Measurements from ENCODE around the gene LONP1. TPM values are rescaled to one million over a fixed set of nuclear protein-coding genes. Genes with fewer than 3 reads are reported as not detected.

LONP1 gene
- total RNA-seq, 2 experiments from 2014 or later: 134 to 141 TPM

DNA sequence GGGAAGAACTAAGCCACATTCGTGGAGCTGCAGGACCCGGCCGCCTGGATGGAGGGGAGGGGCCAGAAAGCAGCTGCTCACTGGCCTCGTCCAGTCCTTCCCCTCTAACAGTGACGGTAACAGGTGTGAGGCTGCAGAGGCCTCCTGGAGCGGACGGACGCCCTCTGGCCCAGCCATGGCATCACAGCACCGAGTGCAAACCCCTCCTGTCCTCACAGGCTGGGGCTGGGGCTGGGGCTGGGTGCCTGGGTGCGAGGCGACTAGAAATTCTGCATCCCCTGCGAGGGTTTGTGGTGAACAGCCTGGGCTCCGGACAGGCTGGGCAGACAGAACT lies 43.2 kb downstream of the LONP1 start:
- CTCF ChIA-PET: interaction anchor here (1.1 kb wide), 1 partner anchor 36 kb away, joined by 3 read pairs; no protein-coding TSS in a partner anchor
- no peak for ATAC-seq
- no peak overlapping the region for H3K27ac Mint-ChIP-seq
- H3K27me3 Mint-ChIP-seq: no peaks in the 10 kb centered on the region
- DNase-seq: no peak
- peaks cover 18% of the 10 kb centered on the region for H3K4me1 Mint-ChIP-seq
- H3K9me3 Mint-ChIP-seq (ENCODE audit: low read depth): no peaks in the 10 kb centered on the region
- H3K36me3 Mint-ChIP-seq: peaks cover 11% of the 10 kb centered on the region
- H3K4me3 Mint-ChIP-seq: no peak overlapping the region

DNA sequence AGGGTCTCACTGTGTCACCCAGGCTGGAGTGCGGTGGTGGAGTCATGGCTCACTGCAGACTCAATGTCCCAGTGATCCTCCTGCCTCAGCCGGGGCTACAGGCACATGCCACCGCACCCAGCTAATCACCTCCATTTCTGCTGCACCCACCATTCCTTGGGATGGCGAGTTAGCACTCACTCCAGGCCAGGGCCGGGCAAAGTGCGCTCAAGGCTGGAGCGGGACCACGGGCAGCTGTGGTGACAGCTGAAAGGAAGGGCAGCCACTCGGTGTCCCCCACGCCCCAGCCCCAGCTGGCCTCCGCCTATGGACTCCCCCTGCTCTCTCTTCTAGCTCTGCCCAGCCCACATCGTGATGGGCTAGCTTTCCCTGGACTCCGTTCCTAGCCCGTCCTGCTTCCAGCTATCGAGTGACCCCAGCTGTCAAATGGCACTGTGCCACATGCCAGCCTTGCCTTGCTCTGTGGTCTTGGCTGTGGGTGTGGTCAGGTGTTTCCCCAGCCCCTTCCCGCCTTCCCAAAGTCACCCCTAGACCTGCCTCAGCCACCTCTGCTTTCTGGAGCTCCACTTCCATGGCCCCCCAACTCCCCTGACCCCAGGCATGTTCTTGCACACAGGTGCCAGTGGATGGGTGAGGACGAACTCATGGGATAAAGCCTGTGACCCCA lies 43.7 kb downstream of the LONP1 start:
- DNase-seq (no peak), ATAC-seq (no peak)
- peaks cover 12% of the 10 kb centered on the region for H3K36me3 Mint-ChIP-seq
- H3K9me3 Mint-ChIP-seq (ENCODE audit: low read depth): no peaks in the 10 kb centered on the region
- H3K27me3 Mint-ChIP-seq: no peaks in the 10 kb centered on the region
- no peak overlapping the region for H3K27ac Mint-ChIP-seq
- no peak overlapping the region for H3K4me3 Mint-ChIP-seq
- CTCF ChIA-PET: interaction anchor here (1.1 to 1.2 kb wide), 2 partner anchors 35 to 128 kb away, joined by 3 read pairs; partner anchors contain the start of gene NRTN
- H3K4me1 Mint-ChIP-seq: peaks cover 14% of the 10 kb centered on the region

DNA sequence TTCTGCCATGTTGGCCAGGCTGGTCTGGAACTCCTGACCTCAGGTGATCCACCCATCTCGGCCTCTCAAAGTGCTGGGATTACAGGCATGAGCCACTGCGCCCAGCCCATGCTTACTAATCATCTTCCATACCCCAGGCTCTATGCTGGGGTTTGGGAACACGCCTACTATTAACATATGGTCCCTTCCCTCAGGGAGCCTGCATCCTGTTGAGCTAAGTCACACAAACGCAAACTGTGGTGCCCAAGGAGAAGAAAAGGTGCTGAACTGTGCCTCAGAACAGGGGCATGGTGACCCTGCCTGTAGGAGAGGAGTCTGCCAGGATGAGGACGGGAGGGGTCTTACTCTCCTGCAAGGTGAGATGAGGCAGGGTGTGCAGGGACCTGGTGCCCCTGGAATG lies 45.2 kb downstream of the LONP1 start:
- CTCF ChIA-PET: interaction anchor here (1.2 kb wide), 1 partner anchor 10 kb away, joined by 3 read pairs; no protein-coding TSS in a partner anchor
- peaks cover 13% of the 10 kb centered on the region for H3K36me3 Mint-ChIP-seq
- no peaks in the 10 kb centered on the region for H3K27me3 Mint-ChIP-seq
- no peaks in the 10 kb centered on the region for H3K9me3 Mint-ChIP-seq (ENCODE audit: low read depth)
- H3K4me3 Mint-ChIP-seq: no peak overlapping the region
- peaks cover 13% of the 10 kb centered on the region for H3K4me1 Mint-ChIP-seq
- H3K27ac Mint-ChIP-seq: no peak overlapping the region
- ATAC-seq (no peak), DNase-seq (no peak)

DNA sequence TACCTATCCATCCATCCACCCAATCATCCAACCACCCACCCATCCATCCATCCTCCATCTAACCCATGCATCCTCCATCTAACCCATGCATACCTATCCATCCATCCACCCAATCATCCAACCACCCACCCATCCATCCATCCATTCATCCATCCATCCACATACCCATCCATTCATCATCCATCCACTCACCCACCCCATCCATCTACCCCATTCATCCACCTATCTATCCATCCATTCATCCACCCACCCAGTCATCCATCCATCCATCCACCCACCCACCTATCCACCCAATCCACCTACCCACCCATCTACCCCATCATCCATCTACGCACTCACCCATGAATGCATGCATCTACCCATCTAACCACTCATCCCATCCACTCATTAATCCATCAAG lies 46.2 kb downstream of the LONP1 start:
- H3K9me3 Mint-ChIP-seq (ENCODE audit: low read depth): no peaks in the 10 kb centered on the region
- H3K27ac Mint-ChIP-seq: no peak overlapping the region
- H3K4me1 Mint-ChIP-seq: peaks cover 8% of the 10 kb centered on the region
- H3K4me3 Mint-ChIP-seq: no peak overlapping the region
- peaks cover 20% of the 10 kb centered on the region for H3K36me3 Mint-ChIP-seq
- CTCF ChIA-PET: no interaction called here
- H3K27me3 Mint-ChIP-seq: no peaks in the 10 kb centered on the region
- no peak for DNase-seq
- ATAC-seq: no peak

DNA sequence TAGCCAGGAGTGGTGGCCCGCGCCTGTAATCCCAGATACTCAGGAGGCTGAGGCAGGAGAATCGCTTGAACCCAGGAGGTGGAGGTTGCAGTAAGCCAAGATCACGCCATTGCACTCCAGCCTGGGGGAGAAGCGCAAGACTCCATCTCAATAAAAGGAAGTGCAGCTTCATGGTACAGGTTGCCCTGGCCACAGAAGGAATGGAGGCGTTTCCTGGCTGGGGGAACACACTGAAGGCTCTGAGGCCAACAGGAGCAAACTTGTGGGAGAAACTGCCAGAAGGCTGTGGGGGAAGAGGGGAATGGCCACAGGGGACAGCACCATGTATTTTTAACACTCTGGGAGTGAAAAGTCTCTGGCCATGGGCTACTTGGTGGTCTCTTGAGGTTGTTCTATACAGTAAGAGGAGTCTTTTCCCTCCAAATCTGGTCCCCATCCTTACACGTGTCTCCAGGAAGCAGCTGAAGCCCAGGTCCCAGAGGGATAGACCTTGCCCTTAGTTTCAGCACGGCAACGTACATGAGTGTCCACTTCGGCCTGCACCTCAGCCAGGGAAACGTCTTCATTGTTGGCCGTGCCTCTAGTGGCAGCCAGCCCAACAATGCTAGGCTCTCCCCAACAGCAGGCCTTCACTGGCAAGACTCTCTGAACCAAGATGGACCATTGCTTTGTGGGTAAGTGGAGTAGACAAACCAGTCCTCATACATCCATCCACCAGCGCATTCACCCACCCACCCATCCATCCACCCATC lies 47.1 kb downstream of the LONP1 start:
- Mint-ChIP-seq H3K27me3 (no peaks in the 10 kb centered on the region), H3K36me3 (peaks cover 22% of the 10 kb centered on the region), H3K4me3 (no peak overlapping the region), H3K27ac (no peak overlapping the region), H3K9me3 (ENCODE audit: low read depth) (no peaks in the 10 kb centered on the region), H3K4me1 (peaks cover 8% of the 10 kb centered on the region)
- DNase-seq (no peak), ATAC-seq (no peak)
- CTCF ChIA-PET: interaction anchor here (0.5 kb wide), 1 partner anchor 52 kb away, joined by 3 read pairs; no protein-coding TSS in a partner anchor

DNA sequence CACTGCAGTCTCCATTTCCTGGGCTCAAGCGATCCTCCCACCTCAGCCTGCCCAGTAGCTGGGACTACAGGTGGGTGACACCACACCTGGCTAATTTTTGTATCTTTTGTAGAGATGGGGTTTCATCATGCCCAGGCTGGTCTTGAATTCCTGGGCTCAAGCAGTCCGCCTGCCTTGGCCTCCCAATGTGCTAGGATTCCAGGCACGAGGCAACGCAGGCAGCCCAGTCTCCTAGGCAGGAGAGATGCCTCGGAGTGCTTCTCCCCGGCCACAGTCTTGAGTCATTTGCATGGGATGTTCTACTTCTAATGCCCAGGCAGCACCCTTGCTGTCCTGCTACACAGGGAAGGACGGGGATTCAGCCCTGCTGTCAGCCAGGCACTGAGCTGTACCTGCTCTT lies 48.3 kb downstream of the LONP1 start:
- H3K4me3 Mint-ChIP-seq: no peak overlapping the region
- ATAC-seq: no peak
- no peaks in the 10 kb centered on the region for H3K9me3 Mint-ChIP-seq (ENCODE audit: low read depth)
- H3K36me3 Mint-ChIP-seq: peaks cover 31% of the 10 kb centered on the region
- no peak for DNase-seq
- peaks cover 8% of the 10 kb centered on the region for H3K4me1 Mint-ChIP-seq
- no peaks in the 10 kb centered on the region for H3K27me3 Mint-ChIP-seq
- H3K27ac Mint-ChIP-seq: no peak overlapping the region
- CTCF ChIA-PET: interaction anchor here (3.2 kb wide), 1 partner anchor 15 kb away, joined by 10 read pairs; no protein-coding TSS in a partner anchor

DNA sequence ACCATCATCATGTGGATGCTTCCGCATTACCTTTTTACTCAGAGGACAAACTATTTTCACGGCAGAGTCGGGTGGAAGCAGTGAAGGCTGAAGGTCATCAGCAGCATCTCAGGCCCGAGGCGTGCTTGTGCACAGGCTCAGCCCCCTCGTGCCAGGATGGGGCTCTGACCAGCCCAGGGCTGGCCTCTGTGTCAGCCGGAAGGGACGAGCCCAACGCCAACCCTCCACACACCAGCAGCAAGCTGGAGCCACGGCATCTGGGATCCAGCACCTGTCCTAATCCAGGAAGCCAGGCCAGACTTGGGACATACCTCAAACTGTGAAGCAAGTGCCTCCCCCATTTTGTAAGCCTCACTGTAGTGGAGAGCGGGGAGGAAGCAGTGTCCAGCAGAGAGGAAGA lies 50.7 kb downstream of the LONP1 start:
- Mint-ChIP-seq H3K36me3 (peaks cover 48% of the 10 kb centered on the region), H3K27ac (no peak overlapping the region), H3K4me3 (no peak overlapping the region), H3K27me3 (no peaks in the 10 kb centered on the region), H3K4me1 (peaks cover 26% of the 10 kb centered on the region), H3K9me3 (ENCODE audit: low read depth) (no peaks in the 10 kb centered on the region)
- DNase-seq (no peak), ATAC-seq (peak; percentile 20)
- CTCF ChIA-PET: interaction anchor here (3.2 kb wide), 1 partner anchor 18 kb away, joined by 10 read pairs; no protein-coding TSS in a partner anchor

DNA sequence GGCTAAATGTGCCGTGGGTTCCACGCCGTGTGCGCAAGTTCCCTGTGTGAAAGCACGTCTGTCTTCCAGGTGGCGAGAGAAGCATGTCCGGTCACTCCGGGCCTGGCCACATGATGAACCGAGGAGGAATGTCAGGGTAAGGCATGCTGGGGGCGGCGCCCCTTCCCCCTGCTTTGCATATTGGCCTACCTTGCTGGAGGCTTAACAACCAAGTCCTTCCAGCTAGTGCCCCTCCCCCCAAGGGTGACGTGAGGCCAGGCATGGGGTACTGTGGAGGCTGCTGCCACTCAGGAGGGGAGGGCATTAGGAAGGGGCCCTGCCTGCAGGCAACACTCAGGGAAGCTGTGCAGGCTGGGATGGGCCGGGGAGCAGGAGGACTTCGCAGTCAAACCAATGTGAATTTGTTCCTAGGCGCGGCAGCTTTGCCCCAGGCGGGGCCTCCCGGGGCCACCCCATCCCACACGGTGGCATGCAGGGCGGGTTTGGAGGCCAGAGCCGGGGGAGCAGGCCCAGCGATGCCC lies 52.1 kb downstream of the LONP1 start:
- H3K27me3 Mint-ChIP-seq: no peaks in the 10 kb centered on the region
- H3K36me3 Mint-ChIP-seq: peaks cover 50% of the 10 kb centered on the region
- H3K9me3 Mint-ChIP-seq (ENCODE audit: low read depth): no peaks in the 10 kb centered on the region
- H3K4me1 Mint-ChIP-seq: peaks cover 27% of the 10 kb centered on the region
- CTCF ChIA-PET: interaction anchor here (2.0 kb wide), 1 partner anchor 19 kb away, joined by 6 read pairs; no protein-coding TSS in a partner anchor
- ATAC-seq (no peak), DNase-seq (no peak)
- H3K27ac Mint-ChIP-seq: no peak overlapping the region
- H3K4me3 Mint-ChIP-seq: no peak overlapping the region

DNA sequence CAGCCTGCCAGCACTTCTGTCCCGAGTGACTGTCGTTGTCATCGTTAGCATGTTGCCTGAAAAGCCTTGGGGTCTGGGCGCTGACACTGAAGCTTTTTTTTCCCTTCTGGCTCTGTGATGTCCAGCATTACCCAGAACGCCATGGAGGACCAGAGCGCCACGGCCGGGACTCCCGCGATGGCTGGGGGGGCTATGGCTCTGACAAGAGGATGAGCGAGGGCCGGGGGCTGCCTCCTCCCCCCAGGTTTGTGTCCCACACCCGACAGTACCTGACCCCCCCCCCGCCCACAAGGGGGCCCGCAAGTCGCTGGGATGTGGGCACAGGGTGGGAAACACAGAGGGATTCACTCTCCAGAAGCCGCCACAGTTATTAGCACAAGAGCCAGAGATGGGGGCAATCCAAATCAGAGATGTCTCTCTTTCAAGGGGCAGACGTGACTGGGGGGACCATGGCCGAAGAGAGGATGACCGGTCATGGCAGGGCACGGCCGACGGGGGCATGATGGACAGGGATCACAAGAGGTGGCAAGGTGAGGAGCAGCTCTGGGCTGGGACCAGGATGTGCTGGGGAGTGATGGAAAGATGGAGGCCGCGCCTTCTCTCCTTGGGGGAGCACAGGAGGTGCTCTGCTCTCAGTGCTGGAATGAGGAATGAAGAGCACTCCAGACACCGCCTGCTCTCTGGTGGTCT lies 52.9 kb downstream of the LONP1 start:
- DNase-seq (no peak), ATAC-seq (no peak)
- Mint-ChIP-seq H3K36me3 (peaks cover 50% of the 10 kb centered on the region), H3K27ac (no peak overlapping the region), H3K9me3 (ENCODE audit: low read depth) (no peaks in the 10 kb centered on the region), H3K4me1 (peaks cover 27% of the 10 kb centered on the region), H3K4me3 (no peak overlapping the region), H3K27me3 (no peaks in the 10 kb centered on the region)
- CTCF ChIA-PET: interaction anchor here (2.0 kb wide), 1 partner anchor 20 kb away, joined by 6 read pairs; no protein-coding TSS in a partner anchor

DNA sequence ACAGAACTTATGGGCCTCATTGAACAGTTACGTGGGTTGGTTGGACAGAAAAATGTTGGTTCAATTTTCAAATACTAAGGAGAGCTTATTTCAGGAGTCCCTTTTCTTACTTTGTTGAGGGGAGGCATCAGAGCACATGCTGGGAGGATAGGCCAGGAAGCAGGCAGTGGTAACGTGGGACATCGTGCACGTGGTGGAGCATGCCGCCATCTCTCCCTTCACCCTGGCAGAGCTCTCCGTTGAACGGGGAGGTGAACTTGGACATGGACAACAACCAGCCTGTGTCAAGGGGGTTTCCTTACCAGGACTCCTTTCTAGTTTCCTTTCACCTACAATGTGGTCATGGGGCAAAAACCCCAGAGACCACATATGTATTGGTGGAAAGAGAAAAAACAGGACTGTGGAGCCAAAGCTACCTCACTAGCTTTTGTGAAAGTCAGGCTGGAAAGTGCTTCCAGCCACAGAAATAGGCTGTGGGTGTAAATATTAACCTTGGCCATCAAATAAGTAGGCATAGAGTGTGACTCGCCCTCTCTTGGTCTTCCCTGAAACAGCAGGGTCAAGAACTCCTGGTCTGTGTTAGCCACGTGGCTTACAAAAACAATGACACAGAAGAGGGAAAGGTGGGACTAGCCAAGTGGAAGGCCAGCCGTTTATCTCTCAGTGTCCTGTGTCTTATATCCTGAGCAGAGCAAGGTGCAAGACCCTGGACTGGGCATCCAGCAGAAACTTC lies 54.0 kb downstream of the LONP1 start:
- Mint-ChIP-seq H3K27me3 (no peaks in the 10 kb centered on the region), H3K27ac (peak overlapping the region; percentile 15), H3K4me1 (peaks cover 25% of the 10 kb centered on the region), H3K9me3 (ENCODE audit: low read depth) (no peaks in the 10 kb centered on the region), H3K4me3 (no peak overlapping the region), H3K36me3 (peaks cover 52% of the 10 kb centered on the region)
- CTCF ChIA-PET: interaction anchor here (2.0 kb wide), 1 partner anchor 21 kb away, joined by 6 read pairs; no protein-coding TSS in a partner anchor
- DNase-seq (no peak), ATAC-seq (no peak)

DNA sequence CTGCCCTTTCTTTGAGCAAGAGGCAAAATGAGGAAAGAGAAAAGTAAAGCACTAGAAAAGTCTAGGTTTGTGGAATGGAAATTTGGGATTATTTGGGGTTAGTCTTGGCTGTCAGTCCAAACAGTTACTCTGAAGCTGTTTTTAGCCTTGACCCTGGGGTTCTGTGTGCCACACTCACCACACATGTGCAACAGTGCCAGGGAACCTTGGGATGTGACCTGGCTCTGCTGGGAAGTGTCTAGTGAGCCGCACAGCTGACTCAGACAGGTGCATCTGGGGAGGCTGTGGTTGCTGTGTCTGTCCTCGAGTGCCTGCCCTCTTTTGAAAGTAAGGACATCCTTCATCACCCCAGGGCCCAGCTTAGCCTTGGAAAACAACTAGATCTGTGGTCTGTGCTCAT lies 55.4 kb downstream of the LONP1 start:
- Mint-ChIP-seq H3K27ac (peak overlapping the region; percentile 31), H3K4me3 (no peak overlapping the region), H3K36me3 (peaks cover 58% of the 10 kb centered on the region), H3K9me3 (ENCODE audit: low read depth) (no peaks in the 10 kb centered on the region), H3K4me1 (peaks cover 23% of the 10 kb centered on the region), H3K27me3 (no peaks in the 10 kb centered on the region)
- ATAC-seq (no peak), DNase-seq (no peak)
- CTCF ChIA-PET: interaction anchor here (1.3 kb wide), 2 partner anchors 9 to 10 kb away, joined by 3 read pairs; no protein-coding TSS in a partner anchor

DNA sequence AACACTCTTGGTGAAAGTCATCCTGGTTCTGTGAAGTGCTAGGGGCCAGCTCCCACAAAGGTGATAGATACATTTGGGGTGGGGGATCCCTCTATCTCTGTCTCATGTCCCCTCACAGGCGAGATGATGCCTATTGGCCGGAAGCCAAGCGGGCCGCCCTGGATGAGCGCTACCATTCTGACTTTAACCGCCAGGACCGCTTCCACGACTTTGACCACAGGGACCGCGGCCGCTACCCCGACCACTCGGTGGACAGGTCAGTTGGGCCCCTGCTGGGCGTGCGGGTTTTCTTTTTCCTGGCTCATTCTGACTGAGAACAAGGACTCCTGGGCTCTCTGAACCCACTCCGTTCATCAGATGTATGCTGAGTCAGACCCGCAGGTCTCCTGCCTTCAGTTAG lies 56.0 kb downstream of the LONP1 start:
- ATAC-seq (no peak), DNase-seq (no peak)
- Mint-ChIP-seq H3K9me3 (ENCODE audit: low read depth) (no peaks in the 10 kb centered on the region), H3K4me1 (peaks cover 23% of the 10 kb centered on the region), H3K27ac (no peak overlapping the region), H3K4me3 (no peak overlapping the region), H3K27me3 (no peaks in the 10 kb centered on the region), H3K36me3 (peaks cover 55% of the 10 kb centered on the region)
- CTCF ChIA-PET: interaction anchor here (1.3 kb wide), 2 partner anchors 9 to 11 kb away, joined by 3 read pairs; no protein-coding TSS in a partner anchor

Data from activated CD8-positive, alpha-beta memory T cell treated with anti-CD3 and anti-CD28 coated beads, Interleukin-2, amount 10 ng/mL, durations not matched to agents 7 days and 5 days (primary cell).